GM10266 (cell line): ENCODE data around the gene TOMT.
"Not testable (repeated sequence)": the region's sequence is repeated elsewhere in the genome, so short reads cannot be mapped to it uniquely, and the experiment has no call there.

Experiments used
- DNase-seq: peaks from one replicate; pipeline ENCODE4 v3.0.0; 2012; ENCODE audit errors: extremely low spot score
- CTCF ChIP-seq: IDR thresholded peaks from 2 replicates; pipeline ENCODE4 v1.5.1; 2012; ENCODE audit warnings: mild to moderate bottlenecking, low read depth; ENCODE audit not compliant: control insufficient read depth, insufficient read depth; ENCODE audit errors: missing control alignments

TOMT gene

GRCh38 chr11:72125956-72126355, 20.2 kb downstream of the TOMT start:
- DNase-seq, result no peak
- no peak for TF ChIP-seq CTCF

GRCh38 chr11:72127923-72128322, 22.2 kb downstream of the TOMT start:
- TF ChIP-seq CTCF, result no peak
- DNase-seq, result no peak

- no peak for TF ChIP-seq CTCF
- no peak for DNase-seq
These were observed 23.7 kb downstream of the TOMT start for GRCh38 chr11:72129381-72129780.

- no peak for DNase-seq
- no peak for TF ChIP-seq CTCF
These were observed 26.9 kb downstream of the TOMT start for GRCh38 chr11:72132646-72133045.

- not testable (repeated sequence) for DNase-seq
These were observed 29.7 kb downstream of the TOMT start, which contains the start of gene FOLR3 for GRCh38 chr11:72135473-72135872. Gene FOLR3, plus strand, starts transcription at chr11:72135725. Its CDS starts 228 bp downstream, at chr11:72135953.

- TF ChIP-seq CTCF, result no peak
- DNase-seq, result no peak
These were observed 30.4 kb downstream of the TOMT start for GRCh38 chr11:72135891-72136683.

- no peak for DNase-seq
- no peak for TF ChIP-seq CTCF
These were observed 31.0 kb downstream of the TOMT start for GRCh38 chr11:72136684-72137262.
